G401 (cell line): ENCODE results near the gene GLMN. TPM values are rescaled to one million over a fixed set of nuclear protein-coding genes. Genes with fewer than 3 reads are reported as not detected.
"Not testable (repeated sequence)": the region's sequence is repeated elsewhere in the genome, so short reads cannot be mapped to it uniquely, and the experiment has no call there.

Experiments
- DNase-seq: peaks from one replicate; pipeline ENCODE4 v3.0.0-alpha.2; 2015; ENCODE audit warnings: low spot score
- in situ Hi-C: cut with HindIII; loops from 2 replicates; pipeline ENCODE4 v1.10.0; 2016; ENCODE audit warnings: low sequenced_read_pairs, mixed read lengths
- total RNA-seq: library from RNA; depleted of rRNA; stranded (reverse); fragments of >200 nt; shearing (Covaris generic); gene quantifications from 2 replicates; pipeline ENCODE4 v1.2.3, GENCODE V29; 2014

Gene GLMN
- total RNA-seq, 1 experiment from 2014 or later = 39.2 TPM

GRCh38 chr1:92306020-92306419 lies 7.2 kb upstream of the GLMN start:
- in situ Hi-C loops = no loop called here
- no peak for DNase-seq

DNA sequence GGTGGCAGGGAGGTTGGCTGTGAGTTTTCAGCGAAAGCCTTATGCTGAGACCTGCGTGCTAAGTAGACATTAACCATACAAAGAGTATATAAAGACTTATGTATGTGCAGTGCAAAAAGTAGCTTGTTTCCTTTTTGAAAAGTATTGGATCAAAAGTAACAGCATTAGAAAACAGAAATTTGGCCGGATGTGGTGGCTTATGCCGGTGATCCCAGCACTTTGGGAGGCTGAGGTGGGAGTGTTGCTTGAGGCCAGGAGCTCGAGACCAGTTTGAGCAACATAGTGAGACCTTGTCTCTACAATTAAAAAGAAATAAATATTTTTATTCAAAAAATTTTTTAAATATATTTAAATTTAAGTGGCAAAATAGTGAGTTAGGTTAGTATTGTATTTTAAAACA lies 2.2 kb upstream of the GLMN start:
- in situ Hi-C loops = no loop called here
- DNase-seq = no peak

DNA sequence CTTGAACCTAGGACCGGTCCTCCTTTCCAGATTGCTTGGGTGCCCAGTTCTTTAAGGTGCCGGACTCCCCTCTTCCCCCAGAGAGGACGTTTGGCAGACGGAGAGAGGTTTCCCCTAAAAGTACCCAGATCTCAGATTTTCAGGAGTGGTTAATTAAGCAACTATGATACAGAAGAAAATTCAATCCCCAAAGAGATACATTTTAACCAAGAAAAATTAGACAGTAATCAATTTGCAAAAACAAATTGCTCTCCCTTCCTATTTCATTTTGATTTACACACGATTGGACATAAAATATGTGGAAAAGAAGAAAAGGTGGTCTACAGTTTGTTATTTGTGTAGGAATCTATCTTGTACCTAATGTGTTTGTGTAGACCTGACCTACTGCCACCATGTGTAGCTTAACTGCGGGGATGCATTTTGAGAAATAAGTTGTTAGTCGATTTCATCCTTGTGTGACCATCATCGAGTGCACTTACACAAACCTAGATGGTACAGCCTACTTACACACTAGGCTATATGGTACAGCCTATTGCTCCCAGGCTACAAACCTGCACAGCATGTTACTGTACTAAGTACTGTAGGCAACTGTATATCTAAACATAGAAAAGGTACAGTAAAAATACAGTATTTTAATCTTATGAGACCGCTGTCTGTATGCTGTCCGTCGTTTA lies 827 bp upstream of the GLMN start:
- DNase-seq = peak; percentile 30
- in situ Hi-C loops = no loop called here

- in situ Hi-C loops = no loop called here
- DNase-seq = no peak
Measured at GRCh38 chr1:92298213-92298572, 594 bp downstream of the GLMN start.

DNA sequence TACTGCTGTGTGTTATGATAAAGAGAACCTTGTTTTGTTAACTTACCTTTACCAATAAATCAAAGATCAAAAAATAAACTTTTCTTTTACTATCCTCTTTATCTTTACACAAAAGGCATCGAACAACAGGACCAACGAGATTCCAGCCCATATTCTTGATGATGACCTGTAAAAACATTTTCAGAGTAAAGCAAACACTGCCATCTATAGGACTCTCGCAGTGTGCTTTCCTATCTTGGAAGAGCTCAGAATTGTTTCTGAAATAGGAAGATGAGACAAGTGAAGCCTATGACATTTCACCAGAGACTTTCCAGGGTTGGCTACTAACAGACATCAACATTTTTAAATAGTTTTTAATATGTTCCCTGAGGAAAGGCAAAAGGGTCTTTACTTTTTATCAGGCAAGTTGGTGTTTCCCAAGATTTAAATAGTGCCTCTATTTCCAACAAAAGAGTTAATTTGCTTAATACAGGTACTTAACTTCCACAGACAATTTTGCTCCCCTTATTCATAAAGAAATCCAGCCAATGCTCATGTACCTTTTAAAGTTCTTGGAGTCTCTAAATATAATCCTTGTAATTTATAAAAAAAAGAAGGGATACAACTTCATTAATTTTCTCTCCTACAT lies 7.3 kb downstream of the GLMN start:
- in situ Hi-C loops = no loop called here
- peak; percentile 88 for DNase-seq

GRCh38 chr1:92281411-92281810 lies 17.4 kb downstream of the GLMN start:
- DNase-seq, in situ Hi-C loops: not testable (repeated sequence)

DNA sequence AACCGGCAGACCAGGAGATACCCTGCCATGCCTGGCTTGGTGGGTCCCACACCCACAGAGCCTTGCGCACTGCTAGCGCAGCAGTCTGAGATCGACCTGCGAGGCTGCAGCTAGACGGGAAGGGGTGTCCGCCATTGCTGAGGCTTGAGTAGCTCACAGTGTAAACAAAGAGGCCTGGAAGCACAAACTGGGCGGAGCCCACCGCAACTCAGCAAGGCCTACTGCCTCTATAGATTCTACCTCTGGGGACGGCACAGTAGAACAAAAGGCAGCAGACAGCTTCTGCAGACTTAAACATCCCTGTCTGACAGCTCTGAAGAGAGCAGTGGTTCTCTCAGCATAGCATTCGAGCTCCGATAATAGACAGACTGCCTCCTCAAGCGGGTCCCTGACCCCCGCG lies 19.0 kb downstream of the GLMN start:
- DNase-seq, in situ Hi-C loops: not testable (repeated sequence)

DNA sequence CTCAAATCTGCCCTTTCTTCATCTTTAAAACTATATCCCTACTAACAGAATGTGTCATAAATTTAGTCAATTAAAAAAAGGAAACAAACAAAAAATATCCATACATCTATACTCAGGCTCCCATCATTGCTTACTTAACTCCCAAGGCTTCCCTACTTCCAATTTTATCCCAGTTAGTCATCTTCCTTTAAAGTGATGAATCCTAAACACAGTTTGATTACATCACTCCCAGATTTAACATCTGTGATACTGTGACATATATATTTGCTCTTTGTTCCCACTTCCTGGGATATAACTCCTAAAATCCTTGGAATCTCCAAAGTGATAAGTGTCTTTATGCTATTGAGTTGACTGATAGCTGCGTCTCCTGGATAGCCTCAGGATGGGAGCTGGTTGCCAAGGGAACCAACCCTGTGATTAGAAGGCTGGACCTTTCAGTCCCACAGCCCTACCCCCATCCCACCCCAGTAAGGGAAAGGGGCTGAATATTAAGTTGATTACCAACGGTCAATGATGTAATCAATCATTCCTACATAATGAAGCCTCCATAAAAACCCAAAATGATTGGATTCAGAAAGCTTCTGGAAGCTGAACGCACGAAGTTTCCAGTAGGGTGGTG lies 21.6 kb downstream of the GLMN start:
- DNase-seq = no peak
- in situ Hi-C loops = no loop called here

DNA sequence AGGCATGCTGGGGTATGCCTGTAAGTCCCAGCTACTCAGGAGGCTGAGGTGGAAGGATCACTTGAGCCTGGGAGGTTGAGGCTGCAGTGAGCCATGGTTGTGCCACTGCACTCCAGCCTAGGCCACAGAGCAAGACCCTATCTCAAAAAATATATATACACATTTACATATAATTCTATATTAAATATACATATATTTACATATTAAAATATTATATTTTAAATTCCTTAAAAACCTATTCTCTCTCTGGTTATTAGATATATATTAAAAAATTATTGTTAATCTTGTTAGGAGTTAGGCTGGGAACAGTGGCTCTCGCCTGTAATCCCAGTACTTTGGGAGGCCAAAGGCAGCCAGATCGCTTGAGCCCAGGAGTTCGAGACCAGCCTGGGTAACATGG lies 22.7 kb downstream of the GLMN start:
- in situ Hi-C loops = no loop called here
- DNase-seq = no peak

- DNase-seq = no peak
- in situ Hi-C loops = no loop called here
Measured at GRCh38 chr1:92274939-92275338, 23.8 kb downstream of the GLMN start.

DNA sequence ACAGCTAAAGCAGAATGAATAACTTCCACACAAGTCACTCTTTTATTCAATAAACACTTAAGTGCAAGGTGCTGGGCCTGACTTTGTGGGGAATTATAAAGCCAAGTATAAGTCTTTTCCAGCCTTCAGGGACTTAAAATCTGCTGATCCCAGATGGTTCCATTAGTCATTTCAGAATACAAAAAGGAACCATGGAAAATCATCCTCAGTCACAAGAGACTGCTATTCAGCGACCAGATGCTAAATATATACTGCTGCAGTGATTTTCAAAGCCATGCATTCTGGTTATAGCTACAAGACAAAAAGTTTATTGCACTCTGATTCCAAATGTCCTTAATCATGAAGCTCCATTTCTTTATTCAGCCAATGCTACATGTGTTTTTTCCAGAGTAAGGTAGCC lies 25.7 kb downstream of the GLMN start:
- in situ Hi-C loops = no loop called here
- DNase-seq = no peak

DNA sequence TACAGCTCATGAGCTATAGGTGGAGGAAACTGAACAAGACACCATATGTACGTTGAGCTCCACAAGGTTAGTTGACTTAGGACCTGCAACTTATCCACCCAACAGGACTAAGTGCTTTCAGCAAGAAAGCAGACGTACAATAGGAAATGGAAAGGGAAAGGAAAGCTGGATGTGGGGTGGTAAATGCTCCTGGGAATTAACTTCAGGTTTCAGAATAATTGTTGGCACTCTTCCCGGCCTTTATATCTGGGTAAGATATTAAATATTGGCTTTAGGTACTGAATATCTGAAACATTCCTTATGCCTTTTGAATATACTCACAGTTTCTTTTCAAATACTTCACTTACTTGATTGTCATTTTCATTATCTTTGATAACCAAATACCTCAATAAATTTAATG lies 36.3 kb downstream of the GLMN start:
- in situ Hi-C loops = no loop called here
- DNase-seq = no peak

DNA sequence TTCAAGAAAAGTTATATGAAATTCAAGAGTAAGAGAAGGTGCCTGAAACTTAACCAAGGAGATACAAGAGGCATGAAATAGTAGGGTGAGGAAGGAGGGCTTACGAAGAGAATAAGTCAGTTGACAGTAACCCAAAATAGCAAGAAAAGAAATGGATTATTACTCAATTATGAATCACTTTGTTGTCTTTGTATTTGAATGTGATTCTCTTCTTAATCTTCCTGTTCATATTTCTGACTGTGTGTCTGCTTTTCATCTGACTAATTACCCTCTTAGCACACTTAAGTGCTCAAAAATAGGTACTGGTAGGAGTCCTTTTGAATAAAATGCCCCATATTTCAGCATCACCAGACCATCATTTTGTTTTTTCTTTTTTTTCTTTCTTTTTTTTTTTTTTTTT lies 39.4 kb downstream of the GLMN start:
- in situ Hi-C loops = no loop called here
- DNase-seq = no peak

GRCh38 chr1:92254714-92255113 lies 44.1 kb downstream of the GLMN start:
- in situ Hi-C loops, DNase-seq: not testable (repeated sequence)

DNA sequence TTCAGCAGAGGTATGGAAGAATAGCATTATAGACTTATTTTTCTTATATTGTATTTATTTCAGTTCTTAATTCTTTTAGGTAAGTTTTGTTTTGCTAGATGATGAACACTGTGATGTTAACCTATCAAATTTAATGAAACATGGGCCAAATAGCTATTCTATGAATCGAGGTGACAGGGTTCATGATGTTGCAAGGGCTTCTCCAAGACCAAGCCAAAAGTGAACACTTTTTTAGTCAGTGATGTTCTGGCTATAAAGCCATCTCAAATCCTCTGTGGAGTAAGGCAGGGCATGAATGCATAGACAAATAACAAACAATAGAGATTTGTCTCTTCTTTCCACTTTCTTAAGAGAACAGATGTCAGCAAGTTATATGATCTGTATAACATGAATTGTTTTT lies 54.4 kb downstream of the GLMN start:
- in situ Hi-C loops = no loop called here
- no peak for DNase-seq

GRCh38 chr1:92240034-92240433 lies 58.8 kb downstream of the GLMN start:
- peak; percentile 63 for DNase-seq
- in situ Hi-C loops = no loop called here

GRCh38 chr1:92230736-92231135 lies 68.1 kb downstream of the GLMN start:
- peak; percentile 80 for DNase-seq
- in situ Hi-C loops = no loop called here

GRCh38 chr1:92228401-92228800 lies 70.4 kb downstream of the GLMN start:
- in situ Hi-C loops = no loop called here
- no peak for DNase-seq

- DNase-seq = no peak
- in situ Hi-C loops = no loop called here
Measured at GRCh38 chr1:92219028-92219427, 79.8 kb downstream of the GLMN start.

DNA sequence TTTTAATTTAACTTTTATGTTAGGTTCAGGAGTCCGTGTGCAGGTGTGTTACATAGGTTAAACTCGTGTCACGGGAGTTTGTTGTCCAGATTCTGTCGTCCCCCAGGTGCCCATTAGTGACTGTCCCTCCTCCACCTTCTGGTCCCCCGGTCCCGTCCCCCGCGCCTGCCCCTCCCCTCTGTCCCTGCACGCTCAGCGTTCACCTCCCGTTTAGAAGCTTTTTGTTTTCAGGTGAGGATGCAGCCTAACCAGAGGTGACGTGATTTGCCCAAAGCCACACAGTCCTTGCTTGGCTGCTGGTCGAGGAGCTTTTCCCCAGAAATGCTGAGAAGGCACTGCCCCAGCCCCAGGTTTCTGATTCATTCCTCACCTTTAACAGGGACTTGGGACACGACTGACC lies 80.2 kb downstream of the GLMN start:
- in situ Hi-C loops = no loop called here
- no peak for DNase-seq

DNA sequence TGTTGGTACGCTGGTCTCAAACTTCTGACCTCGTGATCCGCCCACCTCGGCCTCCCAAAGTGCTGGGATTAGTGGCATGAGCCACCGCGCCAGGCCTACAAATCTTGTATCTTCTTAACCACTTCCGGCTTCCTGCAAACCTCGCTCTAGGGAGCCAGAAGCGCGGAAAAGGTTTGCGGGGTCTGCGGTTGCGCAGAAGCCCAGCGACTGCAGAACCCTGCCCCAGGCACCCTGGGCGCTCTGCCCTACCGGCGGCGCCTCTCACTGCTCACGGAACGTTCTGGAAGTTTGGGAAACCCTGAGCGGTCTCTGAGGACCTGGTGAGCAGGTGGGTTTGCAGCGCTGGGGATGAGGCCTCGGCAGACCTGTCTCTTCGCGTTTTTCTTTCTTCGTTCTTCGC lies 81.1 kb downstream of the GLMN start, which contains the start of gene C1orf146:
Gene C1orf146 (plus strand): TSS at position 195 of the 400 bp plus-strand sequence. CDS start 13,506 bp downstream, outside the sequence.
- DNase-seq = no peak
- in situ Hi-C loops = no loop called here
